CD4-positive, alpha-beta T cell (primary cell): ENCODE results near the gene TM4SF4. TPM values are rescaled to one million over a fixed set of nuclear protein-coding genes. Genes with fewer than 3 reads are reported as not detected.
A peak's percentile ranks its signal among the peaks of the same experiment; 100 is the strongest.

Experiments
- ATAC-seq: fragments of 200-7000 bp; cut with Tn5 transposase; one replicate; pipeline ENCODE4 v1.10.0; 2022; ENCODE audit warnings: mild to moderate bottlenecking; ENCODE audit not compliant: poor library complexity
- CTCF ChIA-PET: fragments of 350-600 bp; sonication (Branson Sonifier 250); formaldehyde crosslinking; loops from one replicate; lab custom pipeline; 2021; ENCODE audit warnings: antibody characterized with exemption, inconsistent platforms; lab: Charles Lee
- POLR2A ChIA-PET: fragments of 350-600 bp; sonication (Branson Sonifier 250); formaldehyde crosslinking; loops from one replicate; lab custom pipeline; 2021; ENCODE audit warnings: antibody characterized with exemption, inconsistent platforms; lab: Charles Lee
- DNase-seq, 14 experiments: peaks; one replicate each; pipeline ENCODE4 v3.0.0-alpha.2; 2013 to 2020; ENCODE audit warnings: mixed read lengths in 2 of 14
- H3K27ac ChIP-seq, 2 donors: one replicate each; pipeline versions ENCODE4 v1.5.1 to v1.7.0; 2013; ENCODE audit warnings: low read length in 2 of 2, low read depth in 1 of 2, mild to moderate bottlenecking in 1 of 2
- H3K27me3 ChIP-seq, 2 experiments: 1 replicate in 1 of 2; 2 replicates in 1 of 2; pipeline versions ENCODE4 v1.6.1 to v1.7.0; 2013; ENCODE audit warnings: low read length in 2 of 2, control low read depth in 1 of 2, mild to moderate bottlenecking in 1 of 2, moderate library complexity in 1 of 2; ENCODE audit not compliant: insufficient read depth in 2 of 2, control insufficient read depth in 1 of 2
- H3K36me3 ChIP-seq: one replicate; pipeline ENCODE4 v1.6.1; 2013; ENCODE audit warnings: low read length, control low read depth; ENCODE audit not compliant: insufficient read depth
- H3K4me1 ChIP-seq: one replicate; pipeline ENCODE4 v1.6.1; 2013; ENCODE audit warnings: low read length, control low read depth; ENCODE audit not compliant: insufficient read depth
- H3K4me3 ChIP-seq: one replicate; pipeline ENCODE4 v1.5.1; 2013; ENCODE audit warnings: mild to moderate bottlenecking, low read length, moderate library complexity
- H3K9me3 ChIP-seq, 2 experiments: 1 replicate in 1 of 2; 2 replicates in 1 of 2; pipeline versions ENCODE4 v1.6.1 to v1.7.0; 2013; ENCODE audit warnings: low read length in 2 of 2, mild to moderate bottlenecking in 2 of 2, control low read depth in 1 of 2, moderate library complexity in 1 of 2; ENCODE audit not compliant: control insufficient read depth in 1 of 2, insufficient read depth in 1 of 2
- H3K27ac Mint-ChIP-seq: one replicate; pipeline ENCODE4 v1.8.0; 2020; ENCODE audit warnings: mixed read lengths
- H3K27me3 Mint-ChIP-seq: one replicate; pipeline ENCODE4 v1.8.0; 2021; ENCODE audit warnings: mixed read lengths
- H3K36me3 Mint-ChIP-seq: one replicate; pipeline ENCODE4 v1.8.0; 2021; ENCODE audit warnings: low read depth, mixed read lengths
- H3K4me1 Mint-ChIP-seq: one replicate; pipeline ENCODE4 v1.8.0; 2021; ENCODE audit warnings: low read depth, mixed read lengths
- H3K4me3 Mint-ChIP-seq: one replicate; pipeline ENCODE4 v1.8.0; 2020; ENCODE audit warnings: mild to moderate bottlenecking, mixed read lengths
- H3K9me3 Mint-ChIP-seq: one replicate; pipeline ENCODE4 v1.8.0; 2020; ENCODE audit warnings: mixed read lengths
- CTCF ChIP-seq: fragments of 200-600 bp; IDR thresholded peaks from one replicate; pipeline ENCODE4 v1.8.0; 2022; ENCODE audit warnings: antibody characterized with exemption, mild to moderate bottlenecking
- intact Hi-C, 2 experiments: fragments of 100-400 bp; cut with DNase I in 1 of 2; cut with micrococcal nuclease in 1 of 2; formaldehyde crosslinking; loops; one replicate each; pipeline versions ENCODE4 v1.15.1 to v1.9.0; 2023 to 2025; cut with DNase I, micrococcal nuclease
- total RNA-seq, 174 experiments: library from RNA in 2 of 174; stranded (reverse) in 2 of 174; gene quantifications; one replicate each; pipeline ENCODE4 v1.2.3 and lab custom pipeline; 2021 to 2026

Gene TM4SF4
- total RNA-seq, 2 experiments from 2014 or later = not detected

GRCh38 chr3:149510480-149510879 lies 36.0 kb downstream of the TM4SF4 start:
- CTCF ChIA-PET = no interaction called here

GRCh38 chr3:149511040-149511626 lies 36.6 kb downstream of the TM4SF4 start:
- Histone ChIP-seq H3K36me3 (no peaks in the 10 kb centered on the region), H3K9me3 (no peaks in the 10 kb centered on the region), H3K4me3 (no peak overlapping the region), H3K27me3 (peaks cover 0 to 9% of the 10 kb centered on the region in 2 experiments), H3K27ac (no peak overlapping the region), H3K4me1 (no peaks in the 10 kb centered on the region)
- ATAC-seq (no peak), DNase-seq (no peak)
- intact Hi-C loops = loop anchor here in 1 of 2 experiments (5.0 to 10.0 kb wide), 2 partner anchors 204 to 261 kb away; no protein-coding TSS in a partner anchor
- Mint-ChIP-seq H3K27ac (no peak overlapping the region), H3K9me3 (no peaks in the 10 kb centered on the region), H3K4me1 (peaks cover 11% of the 10 kb centered on the region), H3K4me3 (no peak overlapping the region), H3K36me3 (no peaks in the 10 kb centered on the region), H3K27me3 (peaks cover 32% of the 10 kb centered on the region)
- TF ChIP-seq CTCF = no peak
- POLR2A ChIA-PET = no interaction called here
- CTCF ChIA-PET = no interaction called here

More at GRCh38 chr3:149510480-149510879, 36.0 kb downstream of the TM4SF4 start:
- no peaks in the 10 kb centered on the region for H3K4me1 ChIP-seq
- H3K27ac ChIP-seq = no peak overlapping the region
- Mint-ChIP-seq H3K36me3 (no peaks in the 10 kb centered on the region), H3K4me3 (no peak overlapping the region), H3K27ac (no peak overlapping the region), H3K4me1 (peaks cover 11% of the 10 kb centered on the region), H3K9me3 (no peaks in the 10 kb centered on the region), H3K27me3 (peaks cover 32% of the 10 kb centered on the region)
- H3K27me3 ChIP-seq = peaks cover 0 to 8% of the 10 kb centered on the region in 2 experiments
- POLR2A ChIA-PET = no interaction called here
- H3K36me3 ChIP-seq = no peaks in the 10 kb centered on the region
- DNase-seq (no peak), ATAC-seq (no peak)
- intact Hi-C loops = loop anchor here in 1 of 2 experiments (5.0 to 10.0 kb wide), 2 partner anchors 204 to 262 kb away; no protein-coding TSS in a partner anchor
- no peak overlapping the region for H3K4me3 ChIP-seq
- no peaks in the 10 kb centered on the region for H3K9me3 ChIP-seq
- TF ChIP-seq CTCF = no peak

DNA sequence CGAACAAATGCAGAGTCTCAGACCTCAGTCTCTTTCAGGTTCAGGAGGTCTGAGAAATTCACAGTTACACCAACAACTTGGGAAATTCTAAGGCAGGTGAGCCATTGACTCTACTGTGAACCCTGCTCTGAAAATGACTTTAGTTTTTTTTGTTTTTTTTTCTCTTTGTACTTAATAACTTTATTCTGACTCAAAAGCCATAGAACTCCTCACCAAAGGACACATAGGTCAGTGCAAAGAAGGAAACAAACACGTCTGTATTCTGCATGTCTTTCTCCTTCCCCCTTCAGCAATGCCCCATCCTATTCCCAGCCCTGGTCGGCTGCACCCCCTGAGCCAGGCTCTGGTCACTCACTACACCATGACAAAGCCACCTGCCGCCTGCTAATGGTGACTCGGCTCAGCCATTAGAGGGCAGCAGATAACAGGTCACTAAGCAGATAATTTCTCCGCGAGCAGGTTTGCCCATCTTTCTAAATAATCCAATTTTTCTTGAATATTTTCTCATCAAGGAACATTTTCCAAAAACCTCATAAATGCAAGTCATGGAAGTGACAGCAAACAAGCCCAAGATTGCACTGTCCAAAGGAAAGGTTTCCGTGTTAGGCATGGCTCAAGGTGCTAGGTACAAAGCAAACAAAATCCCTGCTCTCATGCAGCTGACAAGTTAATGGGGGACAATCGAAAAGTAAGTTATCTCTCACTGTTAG lies 37.7 kb downstream of the TM4SF4 start:
- ATAC-seq = no peak
- Histone ChIP-seq H3K4me1 (no peaks in the 10 kb centered on the region), H3K27me3 (peaks cover 0 to 9% of the 10 kb centered on the region in 2 experiments), H3K27ac (no peak overlapping the region), H3K4me3 (no peak overlapping the region), H3K36me3 (no peaks in the 10 kb centered on the region), H3K9me3 (no peaks in the 10 kb centered on the region)
- Mint-ChIP-seq H3K4me1 (peaks cover 11% of the 10 kb centered on the region), H3K27ac (no peak overlapping the region), H3K36me3 (no peaks in the 10 kb centered on the region), H3K9me3 (no peaks in the 10 kb centered on the region), H3K4me3 (no peak overlapping the region), H3K27me3 (peaks cover 32% of the 10 kb centered on the region)
- ChIA-PET CTCF (no interaction called here), POLR2A (no interaction called here)
- intact Hi-C loops = loop anchor here in 1 of 2 experiments (5.0 to 10.0 kb wide), 2 partner anchors 203 to 260 kb away; no protein-coding TSS in a partner anchor
- peak in 5 of 14 experiments; percentile 3 to 48 (median 34) for DNase-seq
- peak; percentile 42 for TF ChIP-seq CTCF
